HCT116 (cell line): Measurements from ENCODE around the gene TAF10.

ENCODE experiments used
- CTCF ChIP-seq, 3 experiments: fragments of 200-600 bp in 1 of 3; sonication (generic) in 1 of 3; IDR thresholded peaks in 2 of 3; conservative IDR thresholded peaks in 1 of 3; 2 replicates each; pipeline ENCODE4 v1.5.1; 2012 to 2017; ENCODE audit warnings: low read depth in 2 of 3, low read length in 2 of 3, antibody characterized with exemption in 1 of 3, borderline replicate concordance in 1 of 3, control low read depth in 1 of 3, mild to moderate bottlenecking in 1 of 3, mixed read lengths in 1 of 3, mixed run types in 1 of 3, moderate library complexity in 1 of 3; ENCODE audit not compliant: insufficient read depth in 1 of 3
- EZH2 ChIP-seq: fragments of 200-600 bp; sonication (generic); IDR thresholded peaks from 2 replicates; pipeline ENCODE4 v1.6.1; 2017; ENCODE audit warnings: antibody characterized with exemption, mixed run types
- POLR2A ChIP-seq: IDR thresholded peaks from 2 replicates; pipeline ENCODE4 v1.7.0; 2011; ENCODE audit warnings: borderline replicate concordance; ENCODE audit not compliant: insufficient read depth, insufficient read length; ENCODE audit errors: extremely low read depth
- TCF7L2 ChIP-seq: IDR thresholded peaks from 2 replicates; pipeline ENCODE4 v1.7.0; 2011; ENCODE audit warnings: borderline replicate concordance, inconsistent platforms; ENCODE audit not compliant: insufficient read depth, insufficient read length; ENCODE audit errors: extremely low read depth
- TF ChIP-seq, protein P1 (sequence below): IDR thresholded peaks from 2 replicates; pipeline ENCODE4 v1.6.1; 2012

DNA sequence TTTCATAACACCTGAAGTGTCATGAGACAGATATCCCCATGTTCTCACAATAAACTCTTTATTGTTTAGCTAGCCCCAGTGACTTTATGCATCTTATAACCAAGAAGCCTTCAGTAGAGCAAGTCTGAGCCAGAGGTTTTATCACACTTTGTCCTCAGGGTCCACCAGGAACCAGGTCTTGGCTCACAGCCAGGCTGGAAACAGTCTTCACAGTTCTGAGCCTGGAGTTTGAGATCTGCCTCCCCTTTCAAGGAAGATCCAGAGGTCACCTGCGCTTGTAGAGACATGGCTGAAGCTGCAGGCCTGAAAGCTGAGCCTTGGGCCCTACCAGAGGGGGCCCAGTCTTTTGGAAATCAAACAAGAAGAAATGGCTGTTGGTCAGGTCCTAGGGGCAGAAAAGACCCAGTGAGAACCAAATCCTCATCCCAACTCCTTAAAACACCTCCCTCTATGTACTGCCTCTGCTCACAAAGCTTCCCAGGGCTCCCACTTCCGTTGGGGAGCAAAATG, 12.1 kb downstream of the TAF10 start:
- TF ChIP-seq POLR2A (no peak), CTCF (IDR thresholded peaks at IDR 0.05 in 2 of 3, conservative IDR thresholded peaks at IDR 0.05 in 1 of 3; ENCODE audit: borderline replicate concordance in 1 of 3, insufficient read depth in 1 of 3, low read depth in 2 of 3, low read length in 2 of 3) (no peak), TCF7L2 (no peak), EZH2 (no peak)
- TF ChIP-seq, protein P1, sequence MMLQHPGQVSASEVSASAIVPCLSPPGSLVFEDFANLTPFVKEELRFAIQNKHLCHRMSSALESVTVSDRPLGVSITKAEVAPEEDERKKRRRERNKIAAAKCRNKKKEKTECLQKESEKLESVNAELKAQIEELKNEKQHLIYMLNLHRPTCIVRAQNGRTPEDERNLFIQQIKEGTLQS, result no peak
